Lower lobe of right lung (tissue), 2 donors: ENCODE data around the gene TRIM5. TPM values are rescaled to one million over a fixed set of nuclear protein-coding genes. Genes with fewer than 3 reads are reported as not detected.
A peak's percentile ranks its signal among the peaks of the same experiment; 100 is the strongest.
"Not testable (repeated sequence)": the region's sequence is repeated elsewhere in the genome, so short reads cannot be mapped to it uniquely, and the experiment has no call there.

Experiments
- ATAC-seq, 2 donors: fragments of 200-7000 bp; cut with Tn5 transposase; one replicate each; pipeline ENCODE4 v1.9.1; 2020 to 2022; ENCODE audit warnings: mild to moderate bottlenecking in 2 of 2, moderate library complexity in 2 of 2
- DNase-seq: peaks from one replicate; pipeline ENCODE4 v3.0.0-alpha.2; 2020
- H3K27ac ChIP-seq: fragments of 200-600 bp; one replicate; pipeline ENCODE4 v1.8.0; 2022
- H3K27me3 ChIP-seq: fragments of 200-600 bp; one replicate; pipeline ENCODE4 v1.8.0; 2022; ENCODE audit warnings: low read depth
- H3K36me3 ChIP-seq: fragments of 200-600 bp; one replicate; pipeline ENCODE4 v1.8.0; 2022; ENCODE audit warnings: mild to moderate bottlenecking
- H3K4me1 ChIP-seq: fragments of 200-600 bp; one replicate; pipeline ENCODE4 v1.8.0; 2022
- H3K4me3 ChIP-seq: fragments of 200-600 bp; one replicate; pipeline ENCODE4 v1.8.0; 2022; ENCODE audit warnings: mild to moderate bottlenecking
- H3K9me3 ChIP-seq: fragments of 200-600 bp; one replicate; pipeline ENCODE4 v1.8.0; 2022
- CTCF ChIP-seq: fragments of 200-600 bp; IDR thresholded peaks from one replicate; pipeline ENCODE4 v1.8.0; 2022; ENCODE audit warnings: antibody characterized with exemption, mild to moderate bottlenecking
- intact Hi-C: fragments of 100-400 bp; cut with DNase I; formaldehyde crosslinking; loops from one replicate; pipeline ENCODE4 v1.11.0; 2022
- total RNA-seq: library from RNA; stranded (reverse); fragmentation: NEBNext Ultra II Directional; extraction: Animal tissue kit (Norgen Biotek cat#: 25700); gene quantifications from one replicate; pipeline ENCODE4 v1.2.1, GENCODE V29; 2021
- donor health status: DM: no; HTN: yes; CAD: no; lungs with severe emphysema.

TRIM5 gene
- total RNA-seq, 1 donor from 2014 or later, result 37.1 TPM

GRCh38 chr11:5691964-5692361 is 7.1 kb upstream of the TRIM5 start:
- peak overlapping the region; percentile 94 for H3K27ac ChIP-seq

GRCh38 chr11:5691238-5691963 is 6.5 kb upstream of the TRIM5 start:
- H3K27me3 ChIP-seq, ATAC-seq, intact Hi-C loops, DNase-seq, H3K9me3 ChIP-seq: not testable (repeated sequence)
- Histone ChIP-seq H3K27ac (peak overlapping the region; percentile 94), H3K4me3 (peak overlapping the region; percentile 64), H3K4me1 (peaks cover 47% of the 10 kb centered on the region), H3K36me3 (peaks cover 14% of the 10 kb centered on the region)

More at GRCh38 chr11:5691964-5692361, 7.1 kb upstream of the TRIM5 start:
- intact Hi-C loops, result no loop called here
- ATAC-seq (no peak), DNase-seq (no peak)
- peaks cover 47% of the 10 kb centered on the region for H3K4me1 ChIP-seq
- peak overlapping the region; percentile 64 for H3K4me3 ChIP-seq
- TF ChIP-seq CTCF, result no peak
- H3K36me3 ChIP-seq, result peaks cover 20% of the 10 kb centered on the region
- no peaks in the 10 kb centered on the region for H3K27me3 ChIP-seq
- no peaks in the 10 kb centered on the region for H3K9me3 ChIP-seq

- H3K36me3 ChIP-seq, result peaks cover 8% of the 10 kb centered on the region
- ATAC-seq (peak; percentile 37 to 59), DNase-seq (no peak)
- no peaks in the 10 kb centered on the region for H3K9me3 ChIP-seq
- H3K4me3 ChIP-seq, result peak overlapping the region; percentile 64
- peak overlapping the region; percentile 94 for H3K27ac ChIP-seq
- intact Hi-C loops, result no loop called here
- no peak for TF ChIP-seq CTCF
- peaks cover 42% of the 10 kb centered on the region for H3K4me1 ChIP-seq
- H3K27me3 ChIP-seq, result no peaks in the 10 kb centered on the region
These were observed 5.9 kb upstream of the TRIM5 start for GRCh38 chr11:5690736-5691135.

GRCh38 chr11:5690216-5690615 is 5.3 kb upstream of the TRIM5 start:
- Histone ChIP-seq H3K27ac (peak overlapping the region; percentile 94), H3K36me3 (peaks cover 5% of the 10 kb centered on the region), H3K9me3 (no peaks in the 10 kb centered on the region), H3K27me3 (no peaks in the 10 kb centered on the region), H3K4me3 (peak overlapping the region; percentile 64), H3K4me1 (peaks cover 42% of the 10 kb centered on the region)
- intact Hi-C loops, result no loop called here
- DNase-seq (no peak), ATAC-seq (peak; percentile 65 to 72)
- no peak for TF ChIP-seq CTCF

- Histone ChIP-seq H3K27me3 (no peaks in the 10 kb centered on the region), H3K27ac (peak within 1 kb of the TSS; percentile 94), H3K9me3 (no peaks in the 10 kb centered on the region), H3K36me3 (peaks cover 5% of the 10 kb centered on the region), H3K4me1 (peaks cover 36% of the 10 kb centered on the region), H3K4me3 (peak within 1 kb of the TSS; percentile 64)
- intact Hi-C loops, result no loop called here
- no peak for TF ChIP-seq CTCF
- peak; percentile 83 to 87 for ATAC-seq
- peak; percentile 56 for DNase-seq
These were observed 4.7 kb upstream of the TRIM5 start, which contains the start of gene TRIM22 for GRCh38 chr11:5689551-5689983. TSS of gene TRIM22 (plus strand) at chr11:5689790. CDS start at chr11:5696233, 6,443 bp downstream.

GRCh38 chr11:5688482-5688881 is 3.6 kb upstream of the TRIM5 start:
- Histone ChIP-seq H3K36me3 (no peaks in the 10 kb centered on the region), H3K27ac (peak overlapping the region; percentile 94), H3K9me3 (no peaks in the 10 kb centered on the region), H3K27me3 (no peaks in the 10 kb centered on the region), H3K4me3 (no peak overlapping the region), H3K4me1 (peaks cover 36% of the 10 kb centered on the region)
- TF ChIP-seq CTCF, result no peak
- no peak for DNase-seq
- ATAC-seq, result no peak
- intact Hi-C loops, result no loop called here
